Esophagus squamous epithelium (tissue), 5 donors: ENCODE measurements around the gene F7. TPM values are rescaled to one million over a fixed set of nuclear protein-coding genes. Genes with fewer than 3 reads are reported as not detected.

Experiments used
- DNase-seq: peaks from one replicate; lab custom pipeline; 2025; lab: John Stamatoyannopoulos, UW
- H3K27ac ChIP-seq, 4 donors: fragments of 200-600 bp; sonication (generic); one replicate each; pipeline ENCODE4 v1.5.1; 2016 to 2019; ENCODE audit warnings: mild to moderate bottlenecking in 1 of 4
- H3K27me3 ChIP-seq, 4 donors: fragments of 200-600 bp; sonication (generic); 1 replicate in 3 of 4; 2 replicates in 1 of 4; pipeline versions ENCODE4 v1.5.1 to v1.6.0; 2017 to 2021; ENCODE audit warnings: antibody characterized with exemption in 1 of 4
- H3K36me3 ChIP-seq, 3 donors: fragments of 200-600 bp; sonication (generic); one replicate each; pipeline ENCODE4 v1.5.1; 2016 to 2019
- H3K4me1 ChIP-seq, 3 donors: fragments of 200-600 bp; sonication (generic); one replicate each; pipeline ENCODE4 v1.5.1; 2017 to 2019
- H3K4me3 ChIP-seq, 4 donors: fragments of 200-600 bp; sonication (generic); 1 replicate in 3 of 4; 2 replicates in 1 of 4; pipeline ENCODE4 v1.5.1; 2016 to 2019; ENCODE audit warnings: mild to moderate bottlenecking in 2 of 4, moderate library complexity in 1 of 4
- H3K9me3 ChIP-seq, 3 donors: fragments of 200-600 bp; sonication (generic); one replicate each; pipeline ENCODE4 v1.5.1; 2016 to 2019
- POLR2A ChIP-seq, 4 donors: fragments of 450-650 bp; IDR thresholded peaks; one replicate each; pipeline ENCODE4 v1.6.1; 2017; ENCODE audit warnings: antibody characterized with exemption in 4 of 4, mild to moderate bottlenecking in 4 of 4, moderate library complexity in 3 of 4
- WGBS, 2 donors: methylation state at CpG; one replicate each; pipeline ENCODE4 v1.1.5; 2018; 5-methylcytosine and 5-hydroxymethylcytosine counted together
- intact Hi-C: fragments of 100-400 bp; cut with DNase I; formaldehyde crosslinking; loops from one replicate; pipeline ENCODE4 v1.15.0; 2022
- total RNA-seq, 4 donors: library from RNA; depleted of rRNA; stranded (reverse); fragments of >200 nt; gene quantifications; one replicate each; pipeline ENCODE4 v1.1.0, GENCODE V29; 2016
- TF ChIP-seq, protein P1 (sequence below), 6 experiments: fragments of 450-650 bp in 4 of 6; fragments of 200-600 bp in 2 of 6; sonication (generic) in 2 of 6; IDR thresholded peaks; one replicate each; pipeline ENCODE4 v1.5.1; 2016 to 2019; ENCODE audit warnings: antibody characterized with exemption in 6 of 6, mild to moderate bottlenecking in 4 of 6, moderate library complexity in 4 of 6
- donor health status: DM: yes; HTN: yes; CAD: no.

F7 gene
- total RNA-seq, 4 donors from 2014 or later = not detected

DNA sequence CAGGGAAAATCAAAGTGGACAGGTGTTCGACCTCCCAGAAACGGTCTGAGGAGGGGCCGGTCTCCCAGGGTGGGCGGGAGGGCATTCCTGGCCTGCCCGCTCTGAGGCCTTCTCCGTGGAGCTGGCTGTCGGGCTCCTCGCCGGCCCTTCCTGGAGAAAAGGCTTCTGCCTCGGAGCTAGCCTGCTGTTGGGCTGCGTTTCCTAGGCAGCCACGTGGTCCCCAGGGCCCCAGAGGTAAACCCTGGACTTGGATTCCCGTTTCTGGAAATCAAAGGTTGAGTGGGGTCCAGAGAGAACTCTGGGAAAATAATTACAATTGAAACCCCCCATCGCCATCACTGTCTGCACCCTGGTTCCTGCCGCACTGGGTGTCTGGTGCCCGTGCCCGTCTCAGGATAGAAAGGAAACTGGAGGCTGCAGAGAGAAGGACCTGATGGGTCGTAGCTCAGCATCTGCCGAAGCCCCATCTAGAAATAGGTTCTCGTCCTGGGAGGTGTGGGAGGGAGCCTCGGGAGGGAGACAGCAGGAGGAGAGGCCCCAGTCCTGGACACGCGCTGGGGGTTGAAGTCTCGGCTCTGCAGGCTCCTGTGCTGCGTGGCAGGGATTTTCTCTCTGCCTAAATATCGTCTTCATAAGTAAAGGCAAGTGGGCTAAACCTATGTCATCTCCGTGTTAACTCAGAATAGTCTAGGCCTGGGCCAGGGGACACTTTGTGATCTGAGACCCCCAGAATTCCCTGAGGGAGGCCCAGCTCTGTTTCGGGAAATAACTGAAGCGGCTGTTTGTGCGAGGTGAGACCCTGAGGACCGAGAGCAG lies 45.2 kb downstream of the F7 start:
- peaks cover 0 to 20% (median 0%) of the 10 kb centered on the region in 4 donors for H3K27me3 ChIP-seq
- no peak for DNase-seq
- H3K9me3 ChIP-seq = no peaks in the 10 kb centered on the region
- WGBS, 2 donors = 90% methylated on average over 1 to 16 of the region's 31 CpGs
- no peaks in the 10 kb centered on the region for H3K36me3 ChIP-seq
- no peak overlapping the region for H3K27ac ChIP-seq
- TF ChIP-seq, protein P1, sequence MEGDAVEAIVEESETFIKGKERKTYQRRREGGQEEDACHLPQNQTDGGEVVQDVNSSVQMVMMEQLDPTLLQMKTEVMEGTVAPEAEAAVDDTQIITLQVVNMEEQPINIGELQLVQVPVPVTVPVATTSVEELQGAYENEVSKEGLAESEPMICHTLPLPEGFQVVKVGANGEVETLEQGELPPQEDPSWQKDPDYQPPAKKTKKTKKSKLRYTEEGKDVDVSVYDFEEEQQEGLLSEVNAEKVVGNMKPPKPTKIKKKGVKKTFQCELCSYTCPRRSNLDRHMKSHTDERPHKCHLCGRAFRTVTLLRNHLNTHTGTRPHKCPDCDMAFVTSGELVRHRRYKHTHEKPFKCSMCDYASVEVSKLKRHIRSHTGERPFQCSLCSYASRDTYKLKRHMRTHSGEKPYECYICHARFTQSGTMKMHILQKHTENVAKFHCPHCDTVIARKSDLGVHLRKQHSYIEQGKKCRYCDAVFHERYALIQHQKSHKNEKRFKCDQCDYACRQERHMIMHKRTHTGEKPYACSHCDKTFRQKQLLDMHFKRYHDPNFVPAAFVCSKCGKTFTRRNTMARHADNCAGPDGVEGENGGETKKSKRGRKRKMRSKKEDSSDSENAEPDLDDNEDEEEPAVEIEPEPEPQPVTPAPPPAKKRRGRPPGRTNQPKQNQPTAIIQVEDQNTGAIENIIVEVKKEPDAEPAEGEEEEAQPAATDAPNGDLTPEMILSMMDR (IDR thresholded peaks at IDR 0.05) = no peak
- TF ChIP-seq POLR2A (IDR thresholded peaks at IDR 0.05) = no peak
- H3K4me1 ChIP-seq = peaks cover 12 to 26% (median 15%) of the 10 kb centered on the region in 3 donors
- no peak overlapping the region for H3K4me3 ChIP-seq
- intact Hi-C loops = loop anchor here (5.0 kb wide), 1 partner anchor 208 kb away; no protein-coding TSS in a partner anchor

DNA sequence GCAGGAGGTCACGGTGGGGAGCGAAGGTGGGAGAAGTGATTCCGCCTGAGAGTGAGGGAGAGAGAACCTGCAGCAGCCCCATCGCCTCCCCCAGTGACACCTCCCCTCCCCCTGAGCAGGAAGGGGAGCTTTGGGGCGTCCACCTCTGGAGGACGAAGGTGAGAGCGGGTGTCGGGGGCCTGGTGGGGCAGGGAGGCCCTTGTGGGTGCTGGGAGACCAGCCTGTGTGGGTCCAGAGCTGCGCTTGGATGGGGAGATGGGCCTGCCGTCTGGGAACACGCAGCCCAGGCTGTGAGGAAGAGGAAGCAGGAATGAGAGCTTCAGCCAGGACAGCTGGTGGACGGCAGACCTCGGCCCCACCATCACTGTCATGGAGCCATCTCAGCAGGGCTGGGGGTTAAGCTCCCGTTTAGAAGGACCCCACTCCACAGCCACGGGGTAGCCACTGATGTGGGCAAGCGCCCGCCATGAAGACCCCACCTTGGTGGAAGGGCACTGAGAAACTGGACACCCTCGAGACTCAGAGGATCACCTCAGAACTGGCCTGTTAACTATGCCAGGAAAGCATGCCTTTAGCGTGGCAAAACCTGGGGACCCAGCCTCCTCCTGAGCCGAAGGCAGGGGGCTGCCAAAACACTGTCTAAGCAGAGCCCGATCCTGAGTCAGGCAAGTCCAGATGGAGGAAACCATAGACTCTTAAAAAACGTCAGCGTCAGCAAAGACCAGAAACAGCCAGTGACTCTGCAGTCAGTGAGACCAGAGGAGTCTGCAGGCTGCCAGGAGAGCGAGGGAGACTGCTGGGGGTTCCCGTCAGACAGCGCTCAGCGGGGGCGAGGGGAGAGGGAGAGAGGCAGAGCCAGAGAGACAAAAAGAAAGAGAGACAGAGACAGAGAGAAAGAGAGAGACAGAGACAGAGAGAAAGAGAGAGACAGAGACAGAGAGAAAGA lies 46.4 kb downstream of the F7 start:
- no peaks in the 10 kb centered on the region for H3K9me3 ChIP-seq

GRCh38 chr13:113152691-113152983 lies 47.0 kb downstream of the F7 start:
- H3K27me3 ChIP-seq = peaks cover 0 to 20% (median 0%) of the 10 kb centered on the region in 4 donors
- DNase-seq = no peak
- peaks cover 12 to 26% (median 15%) of the 10 kb centered on the region in 3 donors for H3K4me1 ChIP-seq
- H3K27ac ChIP-seq = peak overlapping the region in 2 of 4 donors; percentile 74 to 80
- 16 to 33% methylated on average over 2 of the region's 2 CpGs for WGBS, 2 donors
- peak overlapping the region; percentile 29 to 68 (median 50) for H3K4me3 ChIP-seq
- no peak for TF ChIP-seq POLR2A (IDR thresholded peaks at IDR 0.05)
- TF ChIP-seq, protein P1 (IDR thresholded peaks at IDR 0.05) = no peak
- no peaks in the 10 kb centered on the region for H3K36me3 ChIP-seq
- intact Hi-C loops = loop anchor here (5.0 kb wide), 1 partner anchor 210 kb away; no protein-coding TSS in a partner anchor
- H3K9me3 ChIP-seq = no peaks in the 10 kb centered on the region

More for the DNA sequence above, 46.4 kb downstream of the F7 start:
- Histone ChIP-seq H3K27me3 (peaks cover 0 to 20% (median 0%) of the 10 kb centered on the region in 4 donors), H3K27ac (no peak overlapping the region), H3K4me3 (peak overlapping the region in 1 of 4 donors; percentile 68), H3K4me1 (peaks cover 12 to 26% (median 15%) of the 10 kb centered on the region in 3 donors), H3K36me3 (no peaks in the 10 kb centered on the region)
- TF ChIP-seq, protein P1 (IDR thresholded peaks at IDR 0.05) = no peak
- no peak for TF ChIP-seq POLR2A (IDR thresholded peaks at IDR 0.05)
- no peak for DNase-seq
- WGBS, 2 donors = 58 to 68% methylated on average over 16 to 20 of the region's 28 CpGs
- intact Hi-C loops = loop anchor here (5.0 kb wide), 1 partner anchor 210 kb away; no protein-coding TSS in a partner anchor

GRCh38 chr13:113152984-113153809 lies 47.6 kb downstream of the F7 start:
- TF ChIP-seq POLR2A (IDR thresholded peaks at IDR 0.05) = no peak
- TF ChIP-seq, protein P1 (IDR thresholded peaks at IDR 0.05) = no peak
- intact Hi-C loops = loop anchor here (5.0 kb wide), 1 partner anchor 211 kb away; no protein-coding TSS in a partner anchor
- DNase-seq = no peak
- H3K4me3 ChIP-seq = peak overlapping the region; percentile 29 to 68 (median 50)
- peak overlapping the region; percentile 49 to 80 (median 73) for H3K27ac ChIP-seq
- WGBS, 2 donors = 10 to 17% methylated on average over 16 to 19 of the region's 60 CpGs
- H3K36me3 ChIP-seq = no peaks in the 10 kb centered on the region
- peaks cover 0 to 20% (median 0%) of the 10 kb centered on the region in 4 donors for H3K27me3 ChIP-seq
- no peaks in the 10 kb centered on the region for H3K9me3 ChIP-seq
- H3K4me1 ChIP-seq = peaks cover 12 to 26% (median 15%) of the 10 kb centered on the region in 3 donors
